ENCODE measurements around the gene THSD7A. TPM values are rescaled to one million over a fixed set of nuclear protein-coding genes. Genes with fewer than 3 reads are reported as not detected.

The THSD7A gene
- total RNA-seq, 1 experiment from 2014 or later = 0.64 TPM

DNA sequence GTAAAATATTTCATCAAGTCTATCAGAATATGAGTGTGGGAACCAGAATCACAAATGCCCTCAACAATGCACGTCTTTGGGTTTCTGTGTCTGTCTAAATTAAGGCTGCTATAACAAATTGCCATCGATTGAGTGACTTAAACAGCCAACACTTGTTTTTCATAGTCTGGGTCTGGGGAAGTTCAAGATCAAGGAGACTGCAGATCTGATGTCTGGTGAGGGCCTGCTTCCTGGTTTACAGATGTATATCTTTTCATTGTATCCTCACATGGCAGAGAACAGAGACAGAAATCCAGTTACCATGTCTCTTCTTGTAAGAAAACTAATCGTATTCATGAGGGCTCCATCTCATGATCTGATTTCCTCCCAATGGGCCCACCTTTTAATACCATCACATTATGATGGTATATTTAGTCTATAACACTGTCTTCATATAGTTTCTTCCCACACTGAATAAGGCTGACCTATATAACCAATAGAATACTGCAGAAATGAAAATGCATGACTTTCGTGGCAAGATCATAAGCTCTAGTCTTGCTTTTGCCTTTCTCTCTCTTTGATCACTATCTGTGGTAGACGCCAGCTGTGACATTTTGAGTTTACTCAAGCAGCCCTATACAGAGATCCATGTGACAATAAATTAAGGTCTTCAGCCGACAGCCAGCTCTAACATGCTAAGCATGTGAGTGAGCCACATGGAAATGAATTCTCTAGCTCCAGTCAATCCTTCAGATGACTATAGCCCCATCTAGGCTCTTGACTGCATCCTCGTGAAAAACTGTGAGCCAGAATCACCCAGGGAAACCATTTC lies 51.9 kb downstream of the THSD7A start:
- intact Hi-C loops (cut with micrococcal nuclease; ENCODE audit: unreplicated experiment) = no loop called here
- Histone ChIP-seq H3K27me3 (replicated peaks; ENCODE audit: insufficient read depth, low read depth, low read length, poor library complexity) (no peaks in the 10 kb centered on the region), H3K4me3 (ENCODE audit: low read depth, low read length, poor library complexity, severe bottlenecking) (no peak overlapping the region), H3K36me3 (ENCODE audit: insufficient read depth, low read length, poor library complexity, severe bottlenecking) (no peaks in the 10 kb centered on the region), H3K9me3 (ENCODE audit: low read depth, low read length, poor library complexity, severe bottlenecking) (no peaks in the 10 kb centered on the region), H3K27ac (ENCODE audit: low read depth, low read length, poor library complexity, severe bottlenecking) (no peak overlapping the region), H3K4me1 (ENCODE audit: insufficient read depth, low read length, poor library complexity, severe bottlenecking) (peaks cover 6% of the 10 kb centered on the region)
- ChIA-PET POLR2A (ENCODE audit: low non-redundant PET) (no interaction called here), CTCF (no interaction called here)
- TF ChIP-seq EZH2 (IDR thresholded peaks at IDR 0.05; ENCODE audit: borderline replicate concordance, low read depth, low read length, poor library complexity, severe bottlenecking) = no peak
- TF ChIP-seq, protein P1, sequence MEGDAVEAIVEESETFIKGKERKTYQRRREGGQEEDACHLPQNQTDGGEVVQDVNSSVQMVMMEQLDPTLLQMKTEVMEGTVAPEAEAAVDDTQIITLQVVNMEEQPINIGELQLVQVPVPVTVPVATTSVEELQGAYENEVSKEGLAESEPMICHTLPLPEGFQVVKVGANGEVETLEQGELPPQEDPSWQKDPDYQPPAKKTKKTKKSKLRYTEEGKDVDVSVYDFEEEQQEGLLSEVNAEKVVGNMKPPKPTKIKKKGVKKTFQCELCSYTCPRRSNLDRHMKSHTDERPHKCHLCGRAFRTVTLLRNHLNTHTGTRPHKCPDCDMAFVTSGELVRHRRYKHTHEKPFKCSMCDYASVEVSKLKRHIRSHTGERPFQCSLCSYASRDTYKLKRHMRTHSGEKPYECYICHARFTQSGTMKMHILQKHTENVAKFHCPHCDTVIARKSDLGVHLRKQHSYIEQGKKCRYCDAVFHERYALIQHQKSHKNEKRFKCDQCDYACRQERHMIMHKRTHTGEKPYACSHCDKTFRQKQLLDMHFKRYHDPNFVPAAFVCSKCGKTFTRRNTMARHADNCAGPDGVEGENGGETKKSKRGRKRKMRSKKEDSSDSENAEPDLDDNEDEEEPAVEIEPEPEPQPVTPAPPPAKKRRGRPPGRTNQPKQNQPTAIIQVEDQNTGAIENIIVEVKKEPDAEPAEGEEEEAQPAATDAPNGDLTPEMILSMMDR (conservative IDR thresholded peaks at IDR 0.05; ENCODE audit: low read depth, low read length) = no peak
- no TSS peak for BruUV-seq (replicated peaks)
- DNase-seq (ENCODE audit: low spot score) = no peak

DNA sequence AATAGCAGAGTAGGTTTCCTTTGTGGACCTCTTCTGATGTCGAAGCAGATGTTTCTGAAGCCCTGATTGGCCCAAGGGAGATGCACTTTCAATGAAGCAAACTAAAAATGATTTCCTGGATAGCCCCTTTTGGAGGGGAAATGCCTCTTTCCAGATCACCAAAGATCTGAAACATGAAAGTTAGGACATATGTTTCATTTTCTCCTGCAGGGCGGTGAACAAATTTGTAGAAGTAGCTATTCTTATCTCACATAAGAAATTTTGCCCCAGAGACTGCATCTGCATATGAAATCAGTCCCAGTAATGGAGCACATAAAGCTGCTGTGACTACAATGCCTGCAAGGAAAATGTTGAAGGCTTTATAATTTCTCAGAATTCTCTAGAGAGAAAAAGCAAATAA lies 56.0 kb downstream of the THSD7A start:
- no peak overlapping the region for H3K27ac ChIP-seq (ENCODE audit: low read depth, low read length, poor library complexity, severe bottlenecking)
- BruUV-seq (replicated peaks) = no TSS peak
- ChIA-PET CTCF (no interaction called here), POLR2A (ENCODE audit: low non-redundant PET) (no interaction called here)
- H3K36me3 ChIP-seq (ENCODE audit: insufficient read depth, low read length, poor library complexity, severe bottlenecking) = no peaks in the 10 kb centered on the region
- H3K4me3 ChIP-seq (ENCODE audit: low read depth, low read length, poor library complexity, severe bottlenecking) = no peak overlapping the region
- H3K9me3 ChIP-seq (ENCODE audit: low read depth, low read length, poor library complexity, severe bottlenecking) = no peaks in the 10 kb centered on the region
- H3K27me3 ChIP-seq (replicated peaks; ENCODE audit: insufficient read depth, low read depth, low read length, poor library complexity) = no peaks in the 10 kb centered on the region
- H3K4me1 ChIP-seq (ENCODE audit: insufficient read depth, low read length, poor library complexity, severe bottlenecking) = peaks cover 6% of the 10 kb centered on the region
- no peak for TF ChIP-seq EZH2 (IDR thresholded peaks at IDR 0.05; ENCODE audit: borderline replicate concordance, low read depth, low read length, poor library complexity, severe bottlenecking)
- TF ChIP-seq, protein P1 (conservative IDR thresholded peaks at IDR 0.05; ENCODE audit: low read depth, low read length) = no peak
- peak; percentile 53 for DNase-seq (ENCODE audit: low spot score)
- intact Hi-C loops (cut with micrococcal nuclease; ENCODE audit: unreplicated experiment) = no loop called here

DNA sequence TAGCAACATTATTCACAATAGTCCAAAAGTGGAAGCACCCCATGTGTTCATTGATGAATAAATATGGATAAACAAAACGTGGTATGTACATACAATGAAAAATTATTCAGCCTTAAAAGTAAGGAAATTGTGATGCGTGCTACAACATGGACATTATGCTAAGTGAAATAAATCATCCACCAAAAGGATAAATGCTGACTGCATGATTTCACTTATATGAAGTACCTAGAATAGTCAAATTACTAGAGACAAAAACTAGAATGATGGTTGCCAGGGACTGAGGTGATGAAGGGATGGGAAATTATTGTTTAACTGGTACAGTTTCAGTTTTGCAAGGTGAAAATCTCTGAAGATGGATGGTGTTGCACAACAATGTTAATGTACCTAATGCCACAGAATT lies 56.6 kb downstream of the THSD7A start:
- H3K9me3 ChIP-seq (ENCODE audit: low read depth, low read length, poor library complexity, severe bottlenecking) = no peaks in the 10 kb centered on the region
- no peak for TF ChIP-seq EZH2 (IDR thresholded peaks at IDR 0.05; ENCODE audit: borderline replicate concordance, low read depth, low read length, poor library complexity, severe bottlenecking)
- TF ChIP-seq, protein P1 (conservative IDR thresholded peaks at IDR 0.05; ENCODE audit: low read depth, low read length) = no peak
- intact Hi-C loops (cut with micrococcal nuclease; ENCODE audit: unreplicated experiment) = no loop called here
- H3K27me3 ChIP-seq (replicated peaks; ENCODE audit: insufficient read depth, low read depth, low read length, poor library complexity) = no peaks in the 10 kb centered on the region
- H3K27ac ChIP-seq (ENCODE audit: low read depth, low read length, poor library complexity, severe bottlenecking) = no peak overlapping the region
- CTCF ChIA-PET = no interaction called here
- no TSS peak for BruUV-seq (replicated peaks)
- H3K4me1 ChIP-seq (ENCODE audit: insufficient read depth, low read length, poor library complexity, severe bottlenecking) = peaks cover 6% of the 10 kb centered on the region
- POLR2A ChIA-PET (ENCODE audit: low non-redundant PET) = no interaction called here
- no peak overlapping the region for H3K4me3 ChIP-seq (ENCODE audit: low read depth, low read length, poor library complexity, severe bottlenecking)
- no peak for DNase-seq (ENCODE audit: low spot score)
- H3K36me3 ChIP-seq (ENCODE audit: insufficient read depth, low read length, poor library complexity, severe bottlenecking) = no peaks in the 10 kb centered on the region
